Endothelial cell of umbilical vein (primary cell): Measurements from ENCODE around the gene PFKL. TPM values are rescaled to one million over a fixed set of nuclear protein-coding genes. Genes with fewer than 3 reads are reported as not detected.

Experiments used
- BruUV-seq: library from RNA; stranded (reverse); fragments of 400-500 nt; replicated peaks from 2 replicates; lab custom pipeline; 2021; lab: Mats Ljungman, UMichigan
- CTCF ChIA-PET: fragments of 300-600, 350-600 bp; sonication (Branson Sonifier 250); formaldehyde crosslinking; loops from one replicate; lab custom pipeline; 2021; ENCODE audit warnings: antibody characterized with exemption, inconsistent platforms; lab: Charles Lee
- POLR2A ChIA-PET: fragments of 300-600, 350-600 bp; sonication (Branson Sonifier 250); formaldehyde crosslinking; loops from one replicate; lab custom pipeline; 2021; ENCODE audit warnings: antibody characterized with exemption, inconsistent platforms; lab: Charles Lee
- DNase-seq: peaks from one replicate; pipeline ENCODE4 v3.0.0-alpha.2; 2011; ENCODE audit warnings: low read depth, low spot score
- FAIRE-seq: peaks from 2 replicates; lab custom pipeline; 2011; peaks lifted over from hg19 to GRCh38; lab: Jason Lieb, UNC
- H2AFZ ChIP-seq: 2 replicates; pipeline ENCODE4 v1.6.0; 2012; ENCODE audit warnings: low read depth, low read length, control low read depth, inconsistent platforms
- H3K27ac ChIP-seq: 2 replicates; pipeline ENCODE4 v1.5.1; 2011; ENCODE audit warnings: low read depth, mild to moderate bottlenecking, control low read depth, low read length, moderate library complexity; ENCODE audit not compliant: insufficient read depth
- H3K27me3 ChIP-seq, 2 experiments: 2 replicates each; pipeline versions ENCODE4 v1.6.0 to v1.6.1; 2011; ENCODE audit warnings: low read length in 2 of 2, mixed read lengths in 1 of 2; ENCODE audit not compliant: control insufficient read depth in 2 of 2, insufficient read depth in 2 of 2
- H3K36me3 ChIP-seq, 2 experiments: 2 replicates in 1 of 2; 3 replicates in 1 of 2; pipeline ENCODE4 v1.5.1; 2011; ENCODE audit warnings: low read length in 2 of 2, mild to moderate bottlenecking in 1 of 2, moderate library complexity in 1 of 2; ENCODE audit not compliant: control insufficient read depth in 2 of 2, insufficient read depth in 2 of 2; ENCODE audit errors: extremely low read depth in 1 of 2
- H3K4me1 ChIP-seq: 3 replicates; pipeline ENCODE4 v1.5.1; 2011; ENCODE audit warnings: mild to moderate bottlenecking, low read length; ENCODE audit not compliant: control insufficient read depth, insufficient read depth; ENCODE audit errors: extremely low read depth
- H3K4me2 ChIP-seq: 2 replicates; pipeline ENCODE4 v1.6.1; 2011; ENCODE audit warnings: low read length, control low read depth, mixed read lengths; ENCODE audit not compliant: insufficient read depth
- H3K4me3 ChIP-seq, 3 experiments: fragments of 200-600 bp in 1 of 3; sonication (generic), shearing (Covaris generic) in 1 of 3; replicated peaks in 1 of 3; 2 replicates each; pipeline ENCODE4 v1.5.1; 2011 to 2016; ENCODE audit warnings: control low read depth in 3 of 3, low read length in 3 of 3, mild to moderate bottlenecking in 2 of 3, inconsistent platforms in 1 of 3, low read depth in 1 of 3, moderate library complexity in 1 of 3; ENCODE audit not compliant: insufficient read depth in 1 of 3
- H3K79me2 ChIP-seq: 2 replicates; pipeline ENCODE4 v1.6.0; 2012; ENCODE audit warnings: low read length, inconsistent platforms; ENCODE audit not compliant: control insufficient read depth, insufficient read depth
- H3K9ac ChIP-seq: replicated peaks from 2 replicates; pipeline ENCODE3; 2011; ENCODE audit warnings: low read length, control low read depth; ENCODE audit not compliant: insufficient read depth; ENCODE audit errors: extremely low read depth
- H3K9me1 ChIP-seq: replicated peaks from 3 replicates; pipeline ENCODE4 v1.6.0; 2011; ENCODE audit warnings: mild to moderate bottlenecking, low read length; ENCODE audit not compliant: control insufficient read depth, insufficient read depth; ENCODE audit errors: extremely low read depth
- H3K9me3 ChIP-seq: replicated peaks from 2 replicates; pipeline ENCODE4 v1.5.1; 2012; ENCODE audit warnings: low read length, inconsistent platforms; ENCODE audit not compliant: control insufficient read depth, insufficient read depth
- H4K20me1 ChIP-seq: replicated peaks from 2 replicates; pipeline ENCODE3; 2011; ENCODE audit warnings: mild to moderate bottlenecking, low read length; ENCODE audit not compliant: control insufficient read depth, insufficient read depth; ENCODE audit errors: extremely low read depth
- CTCF ChIP-seq, 2 donors: IDR thresholded peaks; 1 replicate in 1 of 2; 2 replicates in 1 of 2; pipeline ENCODE4 v1.5.1; 2011; ENCODE audit warnings: low read length in 2 of 2, mild to moderate bottlenecking in 2 of 2, moderate library complexity in 2 of 2, control low read depth in 1 of 2, inconsistent platforms in 1 of 2, low read depth in 1 of 2; ENCODE audit not compliant: insufficient read depth in 1 of 2; ENCODE audit errors: extremely low read depth in 1 of 2
- EZH2 ChIP-seq: IDR thresholded peaks from 2 replicates; pipeline ENCODE4 v1.6.1; 2012; ENCODE audit warnings: borderline replicate concordance, low read depth, mild to moderate bottlenecking, moderate library complexity, low read length, inconsistent platforms; ENCODE audit not compliant: severe bottlenecking
- FOS ChIP-seq: IDR thresholded peaks from 2 replicates; pipeline ENCODE4 v1.6.1; 2011; ENCODE audit warnings: mild to moderate bottlenecking, low read length, moderate library complexity, borderline replicate concordance; ENCODE audit not compliant: insufficient read depth
- GATA2 ChIP-seq: IDR thresholded peaks from 2 replicates; pipeline ENCODE4 v1.7.0; 2011; ENCODE audit warnings: low read depth, mild to moderate bottlenecking, moderate library complexity, mixed read lengths, low read length; ENCODE audit not compliant: insufficient read length, insufficient read depth
- JUN ChIP-seq: IDR thresholded peaks from 2 replicates; pipeline ENCODE4 v1.6.1; 2011; ENCODE audit warnings: borderline replicate concordance, low read depth; ENCODE audit not compliant: insufficient read length, insufficient read depth
- MAX ChIP-seq: IDR thresholded peaks from 2 replicates; pipeline ENCODE4 v1.6.1; 2011; ENCODE audit not compliant: insufficient read depth, insufficient read length
- MYC ChIP-seq: IDR thresholded peaks from one replicate; pipeline ENCODE4 v1.6.1; 2011; ENCODE audit warnings: mild to moderate bottlenecking, low read depth, low read length
- POLR2A ChIP-seq: IDR thresholded peaks from 2 replicates; pipeline ENCODE4 v1.6.1; 2012; ENCODE audit warnings: low read depth, mild to moderate bottlenecking, control low read depth, low read length
- POLR2AphosphoS5 ChIP-seq: IDR thresholded peaks from 2 replicates; pipeline ENCODE4 v1.6.1; 2012; ENCODE audit warnings: low read depth, mild to moderate bottlenecking, control low read depth, low read length, moderate library complexity; ENCODE audit not compliant: insufficient read depth
- dilution Hi-C: fragments of 300-500 bp; cut with MboI; formaldehyde crosslinking; loops from one replicate; pipeline ENCODE4 v1.15.0; 2019; ENCODE audit warnings: low sequenced_read_pairs; ENCODE audit not compliant: extremely low pct_ligation_motif_present
- intact Hi-C: fragments of 100-400 bp; cut with micrococcal nuclease; formaldehyde crosslinking; loops from one replicate; pipeline ENCODE4 v1.10.0; 2022
- polyA plus RNA-seq, 4 experiments: library from polyadenylated mRNA; depleted of rRNA in 3 of 4; stranded (reverse) in 3 of 4; unstranded in 1 of 4; fragments of >200 nt; gene quantifications; 2 replicates each; pipeline versions ENCODE4 v1.2.1 to v1.2.3, GENCODE V29; 2011 to 2012; ENCODE audit warnings: missing spikeins in 1 of 4
- total RNA-seq: library from RNA; stranded (reverse); gene quantifications from 2 replicates; pipeline ENCODE4 v1.2.3, GENCODE V29; 2021

Gene PFKL
- total and polyA plus RNA-seq, 2 donors (not counting 3 experiments of a cell fraction or from before 2014, with no cell fraction given) = 137 to 154 TPM

- Histone ChIP-seq H3K27me3 (no peaks in the 10 kb centered on the region), H3K9me3 (no peaks in the 10 kb centered on the region), H3K4me1 (no peaks in the 10 kb centered on the region), H3K4me3 (no peak overlapping the region), H3K9ac (no peak overlapping the region), H3K4me2 (no peak overlapping the region), H3K27ac (no peak overlapping the region), H3K9me1 (no peaks in the 10 kb centered on the region), H2AFZ (no peak overlapping the region), H3K79me2 (no peaks in the 10 kb centered on the region), H4K20me1 (no peaks in the 10 kb centered on the region), H3K36me3 (no peaks in the 10 kb centered on the region)
- DNase-seq = no peak
- ChIA-PET POLR2A (no interaction called here), CTCF (no interaction called here)
- TF ChIP-seq JUN = no peak
- TF ChIP-seq MAX = no peak
- TF ChIP-seq FOS = no peak
- no peak for TF ChIP-seq GATA2
- TF ChIP-seq MYC = no peak
- TF ChIP-seq CTCF (IDR thresholded peaks at IDR 0.05; ENCODE audit: extremely low read depth in 1 of 2, insufficient read depth in 1 of 2, low read depth in 1 of 2, low read length in 2 of 2) = no peak
- TF ChIP-seq POLR2AphosphoS5 = no peak
- no peak for TF ChIP-seq POLR2A
- no peak for TF ChIP-seq EZH2
- dilution Hi-C loops = no loop called here
- BruUV-seq = no TSS peak
- intact Hi-C loops = no loop called here
- no peak for FAIRE-seq
Measured at GRCh38 chr21:44271558-44272283, 28.1 kb upstream of the PFKL start.
